BJ (cell line): Measurements from ENCODE around the gene SCUBE2. TPM values are rescaled to one million over a fixed set of nuclear protein-coding genes. Genes with fewer than 3 reads are reported as not detected.

ENCODE experiments used
- CTCF ChIA-PET: fragments of 350-600 bp; formaldehyde crosslinking; extraction: SDS; loops from one replicate; lab custom pipeline; 2021; ENCODE audit warnings: antibody characterized with exemption, inconsistent platforms; lab: Yijun Ruan, JAX
- POLR2A ChIA-PET: fragments of 300-600 bp; sonication (Branson Sonifier 250); formaldehyde crosslinking; extraction: SDS; loops from one replicate; lab custom pipeline; 2021; ENCODE audit warnings: antibody characterized with exemption; lab: Charles Lee
- DNase-seq: peaks from one replicate; pipeline ENCODE4 v3.0.0-alpha.2; 2011; ENCODE audit warnings: low read depth
- H3K27me3 ChIP-seq: 2 replicates; pipeline ENCODE4 v1.6.0; 2011; ENCODE audit warnings: low read length; ENCODE audit not compliant: control insufficient read depth, insufficient read depth
- H3K36me3 ChIP-seq: 2 replicates; pipeline ENCODE4 v1.5.1; 2011; ENCODE audit warnings: low read length; ENCODE audit not compliant: control insufficient read depth, insufficient read depth
- H3K4me3 ChIP-seq: 2 replicates; pipeline ENCODE4 v1.5.1; 2011; ENCODE audit warnings: low read depth, mild to moderate bottlenecking, control low read depth, low read length
- CTCF ChIP-seq: IDR thresholded peaks from 2 replicates; pipeline ENCODE4 v1.5.1; 2011; ENCODE audit warnings: low read depth, mild to moderate bottlenecking, control low read depth, inconsistent platforms, low read length, moderate library complexity; ENCODE audit not compliant: insufficient read depth
- polyA plus RNA-seq: library from polyadenylated mRNA; depleted of rRNA; stranded (reverse); fragments of >200 nt; gene quantifications from 2 replicates; pipeline ENCODE4 v1.2.3, GENCODE V29; 2011

SCUBE2 gene
- polyA plus RNA-seq, 1 experiment, result 1.4 TPM

- POLR2A ChIA-PET, result no interaction called here
- TF ChIP-seq CTCF, result peak; percentile 21; the same call in 1 of the 2 replicates
- Histone ChIP-seq H3K4me3 (no peak overlapping the region), H3K36me3 (peaks cover 3% of the 10 kb centered on the region; the same call in 1 of the 2 replicates), H3K27me3 (no peaks in the 10 kb centered on the region)
- no peak for DNase-seq
- CTCF ChIA-PET, result interaction anchor here (0.7 to 1.2 kb wide), 2 partner anchors 17 to 22 kb away, joined by 3 to 4 read pairs; no protein-coding TSS in a partner anchor
These were observed 29.5 kb upstream of the SCUBE2 start for GRCh38 chr11:9120664-9121468.

GRCh38 chr11:9118277-9118676 is 26.9 kb upstream of the SCUBE2 start:
- POLR2A ChIA-PET, result no interaction called here
- CTCF ChIA-PET, result interaction anchor here (1.0 kb wide), 2 partner anchors 11 to 20 kb away, joined by 3 to 4 read pairs; no protein-coding TSS in a partner anchor
- H3K4me3 ChIP-seq, result no peak overlapping the region
- DNase-seq, result no peak
- H3K27me3 ChIP-seq, result no peaks in the 10 kb centered on the region
- H3K36me3 ChIP-seq, result peaks cover 3% of the 10 kb centered on the region; the same call in 1 of the 2 replicates
- no peak for TF ChIP-seq CTCF

- POLR2A ChIA-PET, result no interaction called here
- CTCF ChIA-PET, result interaction anchor here (0.7 kb wide), 1 partner anchor 82 kb away, joined by 3 read pairs; no protein-coding TSS in a partner anchor
- no peak overlapping the region for H3K4me3 ChIP-seq
- no peak for DNase-seq
- TF ChIP-seq CTCF, result no peak
- no peaks in the 10 kb centered on the region for H3K36me3 ChIP-seq
- H3K27me3 ChIP-seq, result no peaks in the 10 kb centered on the region
These were observed 20.7 kb upstream of the SCUBE2 start for GRCh38 chr11:9112075-9112474.

GRCh38 chr11:9109858-9110731 is 18.7 kb upstream of the SCUBE2 start:
- POLR2A ChIA-PET, result no interaction called here
- no peak for DNase-seq
- CTCF ChIA-PET, result interaction anchor here (1.2 kb wide), 1 partner anchor 20 kb away, joined by 4 read pairs; no protein-coding TSS in a partner anchor

More at GRCh38 chr11:9109858-9110731, 18.7 kb upstream of the SCUBE2 start:
- Histone ChIP-seq H3K36me3 (no peaks in the 10 kb centered on the region), H3K27me3 (no peaks in the 10 kb centered on the region), H3K4me3 (no peak overlapping the region)
- no peak for TF ChIP-seq CTCF
